HG03139 (cell line): ENCODE data around the gene LACC1.

Source experiments
- ATAC-seq: cut with Tn5 transposase; IDR thresholded peaks from one replicate; pipeline ENCODE4 v1.9.1; 2021; ENCODE audit not compliant: unreplicated experiment

Gene LACC1

DNA sequence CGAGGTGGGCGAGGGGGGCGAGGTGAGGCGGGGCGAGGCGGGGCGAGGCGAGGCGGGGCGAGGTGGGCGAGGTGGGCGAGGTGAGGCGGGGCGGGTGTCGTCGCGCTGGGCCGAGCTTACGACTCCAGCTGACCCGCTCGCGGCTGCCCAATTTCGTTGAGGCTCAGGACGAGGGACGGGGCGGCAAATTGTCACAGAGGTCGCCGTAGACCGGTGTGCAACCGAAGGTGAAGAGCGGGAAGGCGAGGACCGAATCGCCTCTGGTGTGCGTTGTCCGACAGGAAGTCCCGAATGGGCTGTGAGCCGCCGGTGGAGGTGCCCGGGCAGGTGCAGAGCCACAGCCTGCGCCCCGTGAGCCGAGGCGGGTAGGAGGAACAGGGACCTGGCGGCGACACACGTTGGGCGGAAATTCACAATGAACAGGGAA is at the start of gene LACC1:
Gene LACC1 (plus strand): TSS at position 150 of the 427 bp plus-strand sequence. CDS start 1,082 bp downstream, outside the sequence.
- ATAC-seq: peak; percentile 37

DNA sequence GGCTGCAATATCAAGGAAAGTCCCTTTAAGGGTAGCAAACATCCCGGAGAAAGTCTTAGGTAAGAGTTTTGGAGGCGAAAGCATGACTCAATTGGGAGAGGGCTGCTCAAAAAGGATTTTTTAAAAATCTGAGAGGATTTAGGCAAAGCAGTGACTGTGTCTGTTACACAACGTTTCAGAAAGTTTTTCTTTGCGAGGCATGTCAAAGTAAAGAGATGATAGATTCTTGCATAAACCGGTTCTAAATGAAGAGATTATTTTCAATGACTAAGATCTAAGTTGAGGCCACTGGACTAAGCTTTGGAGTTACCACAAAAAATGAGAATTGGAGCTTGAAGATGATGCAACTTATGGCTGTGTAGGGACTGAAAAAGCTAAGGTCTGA is 49.2 kb upstream of the LACC1 start:
- no peak for ATAC-seq

DNA sequence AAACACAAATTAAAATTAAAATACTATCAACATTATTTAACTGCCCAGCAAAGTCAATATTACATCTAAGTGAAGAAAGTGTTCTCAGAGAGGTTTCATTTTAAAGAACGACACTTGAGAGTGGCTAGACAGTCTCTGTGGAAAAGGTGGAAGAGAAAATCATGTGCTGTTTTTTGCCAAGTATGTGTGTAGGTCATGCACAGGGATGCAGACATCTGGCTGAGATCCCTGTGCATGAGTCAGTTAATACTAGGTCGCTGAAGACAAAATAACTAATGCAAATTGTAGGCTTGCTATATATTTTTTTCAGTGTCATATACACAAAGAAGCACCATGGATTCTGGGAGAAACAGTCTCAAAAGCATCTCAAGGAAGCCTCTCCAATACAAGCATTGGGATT is 48.6 kb upstream of the LACC1 start:
- no peak for ATAC-seq

DNA sequence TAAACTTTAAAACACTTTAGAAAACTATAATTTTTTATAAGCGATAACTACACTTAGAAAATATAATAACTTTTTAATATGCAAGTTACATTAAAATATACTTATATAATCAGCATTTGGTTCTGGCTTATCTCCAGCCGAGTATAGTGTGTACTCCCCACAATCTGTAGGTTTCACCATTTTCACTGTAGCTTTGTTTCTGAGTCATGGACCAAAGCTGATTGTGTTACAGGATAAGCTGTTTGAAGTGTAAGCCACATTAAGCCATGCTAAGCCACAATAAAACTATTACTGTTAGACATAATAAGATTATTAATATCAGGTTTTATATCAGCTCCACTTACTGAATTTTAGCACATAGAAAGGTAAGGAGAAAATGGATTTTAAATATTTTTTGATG is 44.0 kb upstream of the LACC1 start:
- no peak for ATAC-seq

DNA sequence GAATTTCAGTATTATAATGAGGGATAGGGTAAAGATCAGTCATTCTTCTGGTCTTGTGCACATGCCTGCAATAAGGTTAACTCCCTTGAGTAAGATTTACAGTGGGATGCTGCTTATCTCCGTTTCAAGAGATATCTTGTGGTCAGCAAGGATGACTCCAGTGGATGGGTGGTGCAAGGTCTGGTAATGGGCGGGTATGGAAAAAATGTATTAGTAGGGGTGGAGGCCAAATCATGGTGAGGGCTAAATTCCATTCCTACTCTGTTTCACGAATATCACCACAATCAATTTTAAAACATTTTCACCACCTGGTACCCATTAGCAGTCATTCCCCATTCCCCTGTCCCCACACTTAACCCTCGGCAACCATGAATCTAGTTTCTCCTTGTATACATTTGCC is 40.8 kb upstream of the LACC1 start:
- ATAC-seq: no peak

DNA sequence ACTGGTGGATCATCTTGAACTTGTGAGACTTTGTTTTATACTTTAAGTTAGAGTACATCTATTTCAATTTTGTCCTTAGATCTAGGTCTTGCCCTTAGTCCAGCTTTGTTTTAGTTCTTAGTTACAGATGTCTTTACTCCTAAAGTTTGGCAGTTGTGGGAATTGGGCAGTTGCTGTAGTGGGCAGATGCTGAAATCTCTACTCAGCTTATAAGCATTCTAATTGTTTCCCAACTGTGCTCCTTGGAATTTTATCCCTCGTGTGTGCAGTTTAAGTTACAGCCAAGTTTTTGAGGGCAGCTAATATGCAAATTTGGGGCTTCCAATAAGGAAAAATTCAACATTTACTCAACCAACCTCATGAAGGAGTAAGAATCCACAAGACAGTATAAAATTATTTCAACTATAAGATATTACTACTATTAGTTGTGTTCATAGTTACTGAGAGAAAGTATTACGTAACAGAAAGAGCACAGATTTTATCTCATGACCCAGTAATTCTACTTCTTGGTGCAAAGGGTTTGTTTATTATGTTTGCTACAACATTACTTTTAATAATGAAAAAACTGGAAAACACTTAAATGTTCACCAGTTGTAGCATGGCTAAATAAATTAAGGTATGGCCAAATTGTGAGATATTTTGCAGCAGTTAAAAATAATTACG is 33.1 kb upstream of the LACC1 start:
- ATAC-seq: no peak

DNA sequence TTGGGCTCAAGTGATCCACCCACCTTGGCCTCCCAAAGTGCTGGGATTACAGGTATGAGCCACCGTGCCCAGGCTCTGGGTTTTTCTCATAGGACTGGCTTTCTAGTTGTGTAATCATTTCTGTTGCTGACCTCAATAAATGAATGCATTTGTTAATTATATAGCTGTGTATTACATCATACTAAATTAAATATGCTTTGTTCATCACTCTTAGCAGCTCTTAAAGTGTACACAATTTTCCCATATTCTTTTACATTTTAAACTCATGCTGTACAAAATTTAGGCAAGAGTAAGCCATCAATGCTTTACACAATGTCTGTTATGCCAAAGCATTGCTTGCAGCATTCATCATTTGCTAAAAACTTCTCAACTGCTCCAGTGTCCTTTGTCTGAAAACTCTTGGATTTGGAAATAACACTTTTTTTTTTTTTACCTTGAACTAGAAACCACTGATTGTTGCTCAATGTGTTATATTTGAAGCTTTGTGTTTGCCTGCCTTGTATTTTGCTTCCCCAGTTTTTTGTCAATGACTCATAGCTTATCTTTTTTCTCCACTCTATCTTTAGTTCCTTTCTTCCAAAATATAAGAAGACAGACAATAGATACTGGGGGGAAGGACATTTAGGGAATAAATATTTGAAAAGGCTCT is 31.6 kb upstream of the LACC1 start:
- ATAC-seq: no peak

DNA sequence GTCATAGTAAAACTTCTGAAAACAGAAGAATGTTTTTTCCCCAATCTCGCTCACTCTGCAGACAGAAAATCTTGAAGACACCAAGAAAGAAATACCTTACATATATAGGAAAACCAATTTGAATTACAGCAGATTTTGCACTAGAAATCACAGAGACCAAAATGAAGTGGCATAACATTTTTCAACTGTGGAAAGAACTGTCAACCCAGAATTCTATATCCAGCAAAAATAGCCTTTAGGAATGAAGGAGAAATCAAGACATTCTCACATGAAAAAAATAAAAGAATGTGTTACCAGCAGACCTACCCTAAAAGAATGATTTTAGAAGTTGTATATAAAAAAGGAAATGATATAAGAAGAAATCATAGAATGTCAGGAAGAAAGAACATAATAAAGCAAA is 28.8 kb upstream of the LACC1 start:
- no peak for ATAC-seq

DNA sequence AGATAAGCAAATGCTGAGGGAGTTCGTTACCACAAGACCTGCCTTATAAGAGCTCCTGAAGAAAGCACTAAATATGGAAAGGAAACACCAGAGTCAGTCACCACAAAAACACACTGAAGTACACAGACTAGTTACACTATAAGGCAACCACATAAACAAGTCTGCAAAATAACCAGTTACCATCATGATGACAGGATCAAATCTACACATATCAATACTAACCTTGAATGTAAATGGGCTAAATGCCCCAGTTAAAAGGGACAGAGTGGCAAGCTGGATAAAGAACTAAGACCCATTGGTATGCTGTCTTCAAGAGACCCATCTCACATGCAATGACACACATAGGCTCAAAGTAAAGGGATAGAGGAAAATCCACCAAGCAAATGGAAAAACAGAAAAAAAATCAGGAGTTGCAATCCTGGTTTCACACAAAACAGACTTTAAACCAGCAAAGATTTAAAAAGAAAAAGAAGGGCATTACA is 26.7 kb upstream of the LACC1 start:
- no peak for ATAC-seq

DNA sequence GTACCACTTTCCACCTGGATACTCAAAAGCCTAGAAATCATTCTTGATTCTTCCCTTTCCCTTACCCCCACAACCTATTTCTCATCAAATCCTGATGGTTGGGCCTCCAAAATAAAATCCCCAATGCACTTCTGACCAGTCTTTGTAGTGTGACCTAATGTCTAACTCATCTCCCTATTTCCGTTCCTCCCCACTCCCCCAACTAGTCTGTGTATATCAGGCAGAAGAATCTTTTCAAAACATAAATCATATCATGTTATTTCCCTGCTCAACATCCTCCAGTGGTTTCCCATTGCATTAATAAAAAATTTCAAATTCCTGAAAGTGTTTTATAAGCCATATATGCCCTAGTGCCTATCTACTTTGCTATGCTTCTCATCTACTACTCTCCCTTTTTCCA is 17.8 kb upstream of the LACC1 start:
- no peak for ATAC-seq

DNA sequence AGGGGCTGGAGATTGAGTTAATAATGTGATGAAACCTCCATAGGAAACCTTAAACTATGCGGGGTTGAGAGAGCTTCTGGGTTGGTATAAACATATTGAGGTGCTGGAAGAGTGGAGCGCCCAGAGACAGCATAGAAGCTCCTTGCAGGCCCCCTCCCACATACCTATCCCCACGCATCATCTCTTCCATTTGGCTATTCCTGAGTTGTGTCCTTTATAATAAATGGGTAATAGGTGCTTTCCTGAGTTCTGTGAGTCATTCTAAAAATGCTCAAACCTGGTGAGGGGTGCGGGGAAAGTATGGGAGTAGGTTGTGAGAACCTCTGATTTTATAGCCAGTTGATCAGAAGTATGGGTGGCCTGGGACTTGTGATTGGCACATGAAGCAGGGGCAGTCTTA is 14.8 kb upstream of the LACC1 start:
- no peak for ATAC-seq

DNA sequence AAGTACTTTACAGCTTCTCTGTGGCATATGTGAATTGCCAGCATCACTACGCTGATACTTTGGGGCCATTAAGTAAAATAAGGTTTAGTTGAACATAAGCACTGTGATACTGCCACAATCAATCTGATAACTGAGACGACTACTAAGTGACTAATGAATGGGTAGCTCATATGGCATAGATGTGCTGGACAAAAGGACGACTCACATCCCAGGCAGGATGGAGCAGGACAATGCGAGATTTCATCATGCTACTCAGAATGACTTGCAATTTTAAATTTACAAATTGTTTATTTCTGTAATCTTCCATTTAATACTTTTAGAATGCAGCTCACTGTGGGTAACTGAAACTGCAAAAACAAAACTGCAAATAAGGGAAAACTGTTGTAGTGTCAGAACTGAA is 13.8 kb upstream of the LACC1 start:
- ATAC-seq: no peak

DNA sequence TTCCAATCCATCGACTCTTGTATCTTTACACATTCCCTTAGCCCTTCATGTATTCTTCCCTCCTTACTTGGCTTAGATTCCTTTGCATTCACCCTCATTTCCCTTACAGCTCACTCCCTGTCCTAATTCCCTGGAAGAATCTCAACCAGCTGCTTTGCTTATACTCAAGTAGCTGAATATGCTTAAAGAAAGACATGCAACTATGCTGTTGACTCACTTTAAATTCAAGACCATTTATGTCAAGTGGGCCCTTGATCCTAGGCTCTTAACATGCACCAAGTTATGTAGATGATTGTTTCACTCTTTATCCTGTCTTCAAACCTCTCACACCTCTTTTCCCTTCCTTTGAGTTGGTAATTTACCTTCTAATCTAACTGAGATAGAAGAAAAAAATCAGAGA is 7.5 kb upstream of the LACC1 start:
- no peak for ATAC-seq

DNA sequence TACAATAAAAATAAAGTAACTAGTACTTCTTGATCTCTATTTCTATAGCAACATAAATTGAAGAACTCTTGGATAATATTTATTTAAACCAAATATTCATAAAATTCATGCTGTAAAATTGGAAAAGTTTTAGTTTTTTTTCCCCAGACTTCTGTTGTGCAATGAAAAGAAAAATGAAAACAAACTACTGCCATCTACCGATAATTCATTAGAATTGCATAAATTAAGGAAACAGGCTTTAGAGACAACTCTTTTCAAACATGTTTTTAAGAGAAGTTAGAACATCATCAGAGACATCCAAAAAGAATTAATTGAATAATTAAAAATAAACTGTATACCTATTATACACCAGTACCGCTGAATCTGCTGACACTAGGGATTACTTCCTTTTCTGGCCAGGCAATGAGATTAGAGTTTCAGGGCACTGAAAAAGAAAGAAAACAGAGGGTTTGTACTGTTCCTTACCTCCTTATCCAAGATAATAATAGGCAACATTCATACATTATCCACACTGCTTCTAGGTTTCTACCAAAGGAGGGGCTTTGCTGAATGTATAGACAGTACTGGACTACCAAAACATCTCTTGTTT is 5.1 kb upstream of the LACC1 start:
- no peak for ATAC-seq

DNA sequence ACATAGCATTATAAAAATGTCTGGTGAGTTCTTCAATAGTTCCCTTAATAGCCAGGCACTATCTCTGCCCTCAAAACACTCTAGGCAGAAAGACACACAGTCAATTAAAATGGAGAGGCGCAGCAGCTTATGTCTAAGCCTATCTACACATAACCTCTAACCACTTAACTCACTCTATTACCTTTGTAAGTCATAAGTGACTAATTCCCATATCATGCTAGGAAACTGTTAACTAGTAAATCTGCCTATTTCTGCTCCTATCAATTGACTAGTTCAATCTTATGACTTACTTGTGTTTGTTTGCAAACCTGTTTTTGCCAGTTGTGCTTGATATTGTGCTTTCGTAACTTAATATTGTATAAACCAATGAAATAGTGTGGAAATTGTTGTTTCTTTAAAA is 3.3 kb upstream of the LACC1 start:
- ATAC-seq: no peak

DNA sequence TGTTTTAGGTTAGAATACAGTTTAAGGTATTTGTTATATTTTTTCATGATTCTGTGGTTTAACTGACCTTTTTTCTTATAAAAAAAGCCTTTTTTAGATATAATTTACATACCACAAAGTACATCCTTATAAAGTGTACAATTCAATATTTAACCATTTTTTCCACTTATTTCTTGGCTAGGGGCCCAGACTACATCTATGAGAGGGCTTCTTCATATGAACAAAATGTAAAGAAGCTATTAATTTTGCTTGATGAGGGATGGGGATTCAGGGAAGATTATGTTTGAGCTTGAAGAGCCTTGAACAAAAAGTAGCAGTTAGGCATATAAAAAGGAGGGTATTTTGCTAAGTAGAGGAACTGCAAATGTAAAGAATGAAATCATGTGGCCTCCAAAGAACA is 2.4 kb upstream of the LACC1 start:
- ATAC-seq: no peak

DNA sequence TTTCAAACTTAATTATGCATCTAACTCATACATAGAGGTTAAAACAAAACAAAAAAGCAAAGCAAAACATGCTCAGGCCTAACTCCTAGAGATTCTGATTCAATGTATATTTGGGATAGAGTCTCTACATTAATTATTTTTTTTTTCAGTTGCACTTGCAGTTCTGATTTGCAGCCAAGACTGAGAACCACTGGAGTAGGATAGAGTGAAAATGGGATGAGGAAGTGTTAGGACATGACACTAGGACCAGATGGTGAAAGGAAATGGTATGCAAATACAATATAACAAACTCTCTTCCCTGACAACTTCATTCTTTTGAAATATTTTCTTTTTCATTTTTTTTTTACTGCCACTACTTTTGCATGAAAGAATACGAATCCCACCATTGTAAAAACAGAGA is 1.9 kb upstream of the LACC1 start:
- ATAC-seq: no peak

DNA sequence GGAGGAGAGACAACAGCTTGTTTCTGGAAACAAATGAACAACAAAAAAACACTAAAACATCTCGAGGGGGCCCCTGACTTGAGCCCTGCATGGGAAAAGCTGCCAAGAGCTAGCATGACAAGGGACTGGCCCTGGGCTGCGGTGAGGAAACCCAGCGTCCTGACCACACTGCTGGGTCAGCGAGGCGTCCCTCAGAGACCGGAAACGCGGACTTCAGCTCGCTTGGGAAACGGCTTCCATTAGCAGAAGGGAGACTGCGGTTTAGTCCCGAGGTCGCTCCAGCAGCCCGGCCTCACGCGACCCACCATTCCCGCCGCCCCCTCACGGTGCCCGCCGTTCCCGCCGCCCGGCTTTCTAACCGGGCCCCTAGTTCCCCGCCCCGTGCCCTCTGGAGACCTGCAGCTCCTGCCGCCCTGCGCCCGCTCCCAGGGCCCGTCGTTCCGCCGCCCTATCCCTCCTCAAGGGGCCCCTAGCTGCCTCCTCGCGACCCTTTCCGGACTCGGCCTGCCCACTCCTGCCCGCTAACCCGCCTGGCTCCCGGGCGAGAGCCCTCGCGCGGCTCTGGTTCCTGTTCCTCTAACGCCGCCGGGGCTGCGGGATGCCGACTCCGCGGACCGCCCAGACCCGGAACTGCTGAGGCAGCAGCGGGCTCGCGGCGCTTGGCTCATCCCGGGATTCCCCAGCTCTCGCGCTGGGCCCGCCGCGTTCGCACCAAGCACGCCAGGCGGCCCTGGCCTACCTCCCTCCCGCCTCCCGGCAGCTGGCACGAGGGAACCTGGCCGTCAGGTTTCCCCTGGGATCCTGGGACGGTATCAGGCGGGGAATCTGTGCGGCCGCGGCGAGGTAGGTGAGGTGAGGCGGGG is 581 bp upstream of the LACC1 start, which contains the start of gene CCDC122:
Gene CCDC122 (minus strand): TSS at position 849 of the 863 bp plus-strand sequence. CDS start 10,364 bp downstream, outside the sequence.
- ATAC-seq: peak; percentile 67

DNA sequence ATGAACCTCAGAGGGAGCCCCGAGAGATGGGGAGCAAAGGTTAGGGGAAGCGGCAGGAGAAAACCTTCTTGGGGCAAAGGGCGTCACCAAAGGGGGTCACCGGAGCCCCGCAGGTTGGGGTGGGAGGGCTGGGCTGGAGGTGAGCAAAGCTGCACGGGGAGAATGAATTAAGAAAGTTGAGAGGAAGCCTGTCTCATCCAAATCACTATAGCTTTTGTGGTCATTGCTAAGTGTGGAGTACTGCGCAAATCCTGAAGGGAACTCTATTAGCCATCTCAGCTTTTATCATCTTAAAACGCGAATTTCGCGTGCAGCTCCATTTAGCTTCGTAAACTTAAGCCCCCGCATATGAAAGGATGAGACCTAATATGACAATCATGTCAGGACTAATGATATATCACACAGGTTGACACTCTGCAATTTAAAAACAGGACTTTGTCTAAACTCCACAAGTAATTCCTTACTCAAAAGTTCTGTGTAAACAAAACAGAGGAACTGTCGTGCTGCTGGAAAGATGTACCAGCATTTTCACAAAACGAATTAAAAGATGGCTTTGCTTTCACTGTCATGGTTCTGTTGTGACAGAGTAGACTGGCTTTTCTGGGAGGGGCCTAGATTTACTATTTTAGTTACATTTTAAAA is 631 bp downstream of the LACC1 start:
- ATAC-seq: no peak

DNA sequence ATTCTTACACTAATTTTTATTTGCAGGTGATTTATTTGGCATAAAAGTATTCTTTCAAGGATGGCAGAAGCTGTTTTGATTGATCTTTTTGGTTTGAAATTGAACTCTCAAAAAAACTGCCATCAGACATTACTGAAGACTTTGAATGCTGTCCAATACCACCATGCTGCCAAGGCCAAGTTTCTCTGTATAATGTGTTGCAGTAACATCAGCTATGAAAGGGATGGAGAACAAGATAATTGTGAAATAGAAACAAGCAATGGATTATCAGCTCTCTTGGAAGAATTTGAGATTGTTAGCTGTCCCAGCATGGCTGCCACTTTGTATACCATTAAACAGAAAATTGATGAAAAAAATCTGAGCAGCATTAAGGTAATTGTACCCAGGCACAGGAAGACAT is 1.2 kb downstream of the LACC1 start:
- ATAC-seq: no peak

DNA sequence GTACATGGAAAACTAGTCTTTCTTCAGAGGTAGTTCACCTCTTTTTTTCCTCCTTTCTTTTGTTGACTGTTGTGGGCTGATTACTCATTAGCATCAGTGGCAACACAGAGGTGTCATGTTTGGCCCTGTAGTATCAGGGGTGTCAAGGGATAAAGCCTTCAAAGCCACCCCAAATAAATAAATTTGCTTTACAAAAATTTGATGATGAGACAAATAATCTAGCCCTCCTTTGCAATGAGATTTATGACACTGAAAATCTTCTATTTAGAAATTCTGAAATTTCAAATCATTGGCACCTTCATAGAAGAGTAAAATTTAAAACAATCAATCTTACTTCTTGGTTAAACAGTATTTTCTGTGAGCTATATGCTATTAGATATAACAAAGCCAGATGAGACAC is 1.9 kb downstream of the LACC1 start:
- no peak for ATAC-seq
